H1 (cell line): ENCODE measurements around the gene CLTCL1.

ENCODE experiments used
- CHD1 ChIP-seq: IDR thresholded peaks from 2 replicates; pipeline ENCODE4 v1.6.1; 2012; ENCODE audit warnings: low read depth, low read length, improper control_type of control experiment
- EZH2 ChIP-seq: fragments of 200-600 bp; sonication (generic); IDR thresholded peaks from 2 replicates; pipeline ENCODE4 v1.7.1; 2012; ENCODE audit warnings: low read depth, mild to moderate bottlenecking, moderate library complexity, low read length, inconsistent platforms; ENCODE audit not compliant: severe bottlenecking
- HDAC2 ChIP-seq, 2 experiments: fragments of 300-600 bp in 1 of 2; sonication (generic) in 1 of 2; IDR thresholded peaks; 2 replicates each; pipeline ENCODE4 v1.6.1; 2011 to 2012; ENCODE audit warnings: low read depth in 2 of 2, low read length in 2 of 2, mild to moderate bottlenecking in 2 of 2, moderate library complexity in 2 of 2, borderline replicate concordance in 1 of 2, inconsistent platforms in 1 of 2
- HDAC6 ChIP-seq: IDR thresholded peaks from one replicate; pipeline ENCODE4 v1.7.1; 2012; ENCODE audit warnings: low read depth, mild to moderate bottlenecking, inconsistent platforms, low read length, moderate library complexity
- MAFK ChIP-seq: IDR thresholded peaks from 2 replicates; pipeline ENCODE4 v1.6.1; 2012; ENCODE audit warnings: low read depth, mild to moderate bottlenecking, improper control_type of control experiment, low read length
- POLR2A ChIP-seq, 2 experiments: IDR thresholded peaks; 1 replicate in 1 of 2; 2 replicates in 1 of 2; pipeline ENCODE4 v1.6.1; 2011; ENCODE audit warnings: low read depth in 2 of 2, low read length in 2 of 2, mild to moderate bottlenecking in 2 of 2; ENCODE audit errors: control extremely low read depth in 1 of 2
- POLR2AphosphoS5 ChIP-seq: IDR thresholded peaks from 2 replicates; pipeline ENCODE4 v1.6.1; 2011; ENCODE audit warnings: low read depth, low read length
- SUZ12 ChIP-seq: fragments of 200-600 bp; sonication (generic); IDR thresholded peaks from 2 replicates; pipeline ENCODE4 v1.6.1; 2012; ENCODE audit warnings: mild to moderate bottlenecking, inconsistent platforms, low read length, moderate library complexity, mixed read lengths
- TAF1 ChIP-seq: IDR thresholded peaks from 2 replicates; pipeline ENCODE4 v1.6.1; 2011; ENCODE audit warnings: mild to moderate bottlenecking, low read depth, low read length
- TCF12 ChIP-seq: IDR thresholded peaks from 2 replicates; pipeline ENCODE4 v1.6.1; 2011; ENCODE audit warnings: low read depth, mild to moderate bottlenecking, low read length
- TEAD4 ChIP-seq: IDR thresholded peaks from 2 replicates; pipeline ENCODE4 v1.6.1; 2012; ENCODE audit warnings: low read depth, low read length, inconsistent platforms, mixed read lengths
- YY1 ChIP-seq: IDR thresholded peaks from 2 replicates; pipeline ENCODE4 v1.6.1; 2011; ENCODE audit warnings: low read depth, mild to moderate bottlenecking, low read length
- TF ChIP-seq, protein P1 (sequence below), 3 experiments: IDR thresholded peaks; 1 replicate in 2 of 3; 2 replicates in 1 of 3; pipeline versions ENCODE4 v1.5.1 to v1.6.1; 2011; ENCODE audit warnings: low read length in 3 of 3, mild to moderate bottlenecking in 3 of 3, inconsistent platforms in 2 of 3, low read depth in 1 of 3, moderate library complexity in 1 of 3; ENCODE audit not compliant: insufficient read depth in 1 of 3; ENCODE audit errors: control extremely low read depth in 1 of 3
- TF ChIP-seq, protein P2 (sequence below): IDR thresholded peaks from 2 replicates; pipeline ENCODE4 v1.6.1; 2012; ENCODE audit warnings: inconsistent platforms

DNA sequence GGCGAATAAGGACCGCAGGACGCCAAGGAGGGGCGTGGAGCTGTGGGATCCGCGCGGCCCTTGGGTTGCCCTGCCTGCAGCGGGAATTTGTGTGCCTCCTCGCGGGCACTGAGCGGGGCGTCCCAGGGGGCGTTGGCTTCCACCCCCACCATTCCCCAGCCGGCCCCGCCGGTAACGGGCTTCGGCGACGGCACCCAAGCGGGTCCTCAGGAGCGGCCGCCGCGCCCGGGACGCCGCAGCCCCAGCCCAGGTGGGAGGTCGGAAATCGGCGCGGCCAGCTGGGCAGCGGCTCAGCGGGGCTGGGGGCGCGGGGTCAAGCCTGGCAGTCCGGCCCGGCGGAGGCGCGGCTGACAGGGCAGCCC, 320 bp downstream of the CLTCL1 start:
- TF ChIP-seq HDAC2 (IDR thresholded peaks at IDR 0.05; ENCODE audit: borderline replicate concordance in 1 of 2, low read depth in 2 of 2, low read length in 2 of 2) (no peak; a peak in 1 of 4 replicates), CHD1 (no peak), HDAC6 (no peak), TEAD4 (no peak), POLR2A (IDR thresholded peaks at IDR 0.05; ENCODE audit: control extremely low read depth in 1 of 2, low read depth in 2 of 2, low read length in 2 of 2) (no peak), POLR2AphosphoS5 (no peak), TCF12 (no peak), EZH2 (no peak), SUZ12 (no peak), TAF1 (no peak), MAFK (no peak), YY1 (0 out of 2 replicates have a peak, but pooled peaks have one; percentile 12)
- TF ChIP-seq, protein P1, sequence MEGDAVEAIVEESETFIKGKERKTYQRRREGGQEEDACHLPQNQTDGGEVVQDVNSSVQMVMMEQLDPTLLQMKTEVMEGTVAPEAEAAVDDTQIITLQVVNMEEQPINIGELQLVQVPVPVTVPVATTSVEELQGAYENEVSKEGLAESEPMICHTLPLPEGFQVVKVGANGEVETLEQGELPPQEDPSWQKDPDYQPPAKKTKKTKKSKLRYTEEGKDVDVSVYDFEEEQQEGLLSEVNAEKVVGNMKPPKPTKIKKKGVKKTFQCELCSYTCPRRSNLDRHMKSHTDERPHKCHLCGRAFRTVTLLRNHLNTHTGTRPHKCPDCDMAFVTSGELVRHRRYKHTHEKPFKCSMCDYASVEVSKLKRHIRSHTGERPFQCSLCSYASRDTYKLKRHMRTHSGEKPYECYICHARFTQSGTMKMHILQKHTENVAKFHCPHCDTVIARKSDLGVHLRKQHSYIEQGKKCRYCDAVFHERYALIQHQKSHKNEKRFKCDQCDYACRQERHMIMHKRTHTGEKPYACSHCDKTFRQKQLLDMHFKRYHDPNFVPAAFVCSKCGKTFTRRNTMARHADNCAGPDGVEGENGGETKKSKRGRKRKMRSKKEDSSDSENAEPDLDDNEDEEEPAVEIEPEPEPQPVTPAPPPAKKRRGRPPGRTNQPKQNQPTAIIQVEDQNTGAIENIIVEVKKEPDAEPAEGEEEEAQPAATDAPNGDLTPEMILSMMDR (IDR thresholded peaks at IDR 0.05; ENCODE audit: control extremely low read depth in 1 of 3, insufficient read depth in 1 of 3, low read depth in 1 of 3, low read length in 3 of 3), result no peak
- TF ChIP-seq, protein P2, sequence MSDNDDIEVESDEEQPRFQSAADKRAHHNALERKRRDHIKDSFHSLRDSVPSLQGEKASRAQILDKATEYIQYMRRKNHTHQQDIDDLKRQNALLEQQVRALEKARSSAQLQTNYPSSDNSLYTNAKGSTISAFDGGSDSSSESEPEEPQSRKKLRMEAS, result no peak
